GM21447 (cell line): ENCODE results near the gene SPACA4.

Experiments
- ATAC-seq: cut with Tn5 transposase; IDR thresholded peaks from one replicate; pipeline ENCODE4 v1.9.1; 2021; ENCODE audit not compliant: unreplicated experiment

SPACA4 gene

GRCh38 chr19:48596679-48597465, 9.7 kb upstream of the SPACA4 start:
- no peak for ATAC-seq

GRCh38 chr19:48598996-48599700, 7.4 kb upstream of the SPACA4 start:
- no peak for ATAC-seq

- no peak for ATAC-seq
These were observed 5.7 kb upstream of the SPACA4 start for GRCh38 chr19:48600679-48601417.

GRCh38 chr19:48603001-48603400, 3.5 kb upstream of the SPACA4 start:
- ATAC-seq, result no peak

GRCh38 chr19:48603449-48603848, 3.1 kb upstream of the SPACA4 start:
- ATAC-seq, result no peak

- ATAC-seq, result no peak
These were observed 2.7 kb upstream of the SPACA4 start for GRCh38 chr19:48603850-48604249.

- ATAC-seq, result no peak
These were observed 815 bp downstream of the SPACA4 start for GRCh38 chr19:48607359-48607755.

- ATAC-seq, result no peak
These were observed 2.3 kb downstream of the SPACA4 start for GRCh38 chr19:48608798-48609263.

GRCh38 chr19:48609571-48610108, 3.1 kb downstream of the SPACA4 start:
- no peak for ATAC-seq

GRCh38 chr19:48611872-48612271, 5.3 kb downstream of the SPACA4 start:
- no peak for ATAC-seq

GRCh38 chr19:48613024-48613851, 6.7 kb downstream of the SPACA4 start:
- no peak for ATAC-seq

- ATAC-seq, result no peak
These were observed 7.4 kb downstream of the SPACA4 start for GRCh38 chr19:48613852-48614435.

GRCh38 chr19:48614436-48615230, 8.1 kb downstream of the SPACA4 start, which contains the start of gene FAM83E:
TSS of gene FAM83E (minus strand) at chr19:48615076. CDS start at chr19:48613372, 1,704 bp downstream.
- ATAC-seq, result no peak

GRCh38 chr19:48615231-48616040, 8.9 kb downstream of the SPACA4 start:
- no peak for ATAC-seq

- no peak for ATAC-seq
These were observed 9.5 kb downstream of the SPACA4 start for GRCh38 chr19:48616041-48616436.

GRCh38 chr19:48616491-48617056, 10.0 kb downstream of the SPACA4 start:
- no peak for ATAC-seq

- ATAC-seq, result no peak
These were observed 10.8 kb downstream of the SPACA4 start for GRCh38 chr19:48617146-48617937.
